ENCODE results near the gene KCNJ16.

KCNJ16 gene

GRCh38 chr17:70169709-70170597, 94.9 kb downstream of the KCNJ16 start:
- DNase-seq (ENCODE audit: low read depth) = no peak

DNA sequence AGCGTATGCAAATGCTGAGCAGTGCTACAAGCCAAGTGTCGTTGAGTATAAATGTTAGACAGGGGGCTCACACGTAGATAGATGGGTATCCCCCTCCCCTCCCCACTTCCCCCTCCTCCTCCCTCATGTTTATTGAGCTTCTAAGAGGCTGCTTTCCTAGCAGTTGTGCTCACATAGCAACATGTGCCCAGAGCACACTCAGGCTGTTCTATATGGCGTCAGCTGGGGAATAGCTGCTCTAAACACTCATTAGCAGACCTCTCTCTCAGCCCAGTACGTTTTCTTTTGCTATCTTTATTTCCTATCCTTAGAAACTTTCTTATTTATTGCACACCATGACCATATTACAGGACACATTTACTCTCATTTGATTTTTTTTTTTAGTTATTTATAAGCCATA, 96.1 kb downstream of the KCNJ16 start:
- DNase-seq (ENCODE audit: low read depth) = no peak

DNA sequence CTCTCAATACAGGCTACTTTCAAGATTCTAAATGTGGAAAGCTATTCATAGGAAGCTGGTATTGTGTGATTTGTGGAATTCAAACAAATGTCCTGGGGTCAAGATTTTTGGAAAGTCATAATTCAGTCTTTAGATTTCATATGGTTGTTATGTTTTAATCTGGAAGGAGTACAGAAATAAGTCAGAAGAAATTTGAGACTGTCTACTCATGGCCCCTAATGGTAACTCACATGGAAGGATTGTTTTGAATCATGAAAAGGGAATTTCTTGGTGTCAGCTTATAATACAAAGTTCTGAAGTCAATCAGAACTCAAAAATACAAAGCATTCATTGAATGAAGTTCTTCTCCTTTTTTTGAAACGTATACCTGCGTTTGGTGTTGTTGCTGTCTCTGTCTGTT, 97.4 kb downstream of the KCNJ16 start:
- DNase-seq (ENCODE audit: low read depth) = no peak

DNA sequence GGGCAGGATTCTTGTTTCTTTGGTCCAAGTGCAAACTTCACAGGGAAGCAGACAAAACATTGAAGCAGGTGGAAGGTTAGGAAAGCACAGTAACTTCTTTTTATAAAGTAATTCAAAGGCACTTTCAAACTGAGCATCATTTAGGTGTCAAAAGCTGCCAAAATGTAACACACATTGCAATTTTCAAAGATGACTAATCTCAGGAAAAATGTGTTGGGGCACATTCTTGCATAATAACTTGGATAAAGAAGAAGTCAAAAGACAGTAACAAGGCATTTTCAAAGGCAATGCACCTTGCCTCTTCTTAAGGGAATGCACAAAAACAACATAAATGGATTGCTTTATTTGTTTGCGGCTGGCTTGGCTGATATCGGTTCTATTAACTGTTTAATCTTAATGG, 97.9 kb downstream of the KCNJ16 start:
- no peak for DNase-seq (ENCODE audit: low read depth)

DNA sequence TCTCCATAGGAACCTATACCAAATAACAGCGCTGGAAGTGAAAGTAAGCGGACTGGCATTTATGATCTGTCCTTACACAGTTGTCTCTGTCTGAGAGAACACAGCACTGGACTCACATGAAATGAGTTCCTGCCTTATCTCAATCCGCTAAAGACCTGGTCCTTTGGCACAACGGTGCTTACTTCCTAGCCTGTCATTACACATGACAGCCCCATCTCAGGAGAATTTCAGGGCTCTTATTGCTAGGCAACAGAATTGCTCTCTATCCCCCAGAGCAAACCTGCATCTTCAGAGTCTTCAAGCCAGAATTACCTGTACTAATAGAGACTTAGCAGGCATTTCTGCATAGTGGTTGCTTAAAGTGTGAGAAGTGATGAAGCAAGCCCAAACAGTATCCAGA, 98.7 kb downstream of the KCNJ16 start:
- DNase-seq (ENCODE audit: low read depth) = no peak

DNA sequence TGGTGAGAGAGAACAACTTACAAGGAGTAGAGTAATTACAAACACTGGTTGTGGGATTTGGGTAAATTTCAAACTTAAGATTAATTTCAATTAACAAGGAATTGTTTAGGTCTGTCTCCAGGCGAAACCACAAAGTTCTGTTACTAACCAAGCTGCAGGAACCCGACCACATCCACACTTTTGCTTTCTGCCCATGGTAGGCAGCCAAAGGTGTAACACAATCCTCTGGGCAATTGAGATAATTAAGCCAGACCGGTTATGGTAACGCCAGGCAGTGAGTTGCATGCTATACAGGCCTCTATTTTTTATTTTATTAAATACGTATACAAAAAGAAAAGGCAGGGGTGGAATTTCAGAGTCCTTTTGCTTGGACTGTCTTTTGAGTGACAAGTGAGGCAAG, 106.4 kb downstream of the KCNJ16 start:
- DNase-seq (ENCODE audit: low read depth) = no peak

GRCh38 chr17:70181866-70182265, 106.8 kb downstream of the KCNJ16 start:
- DNase-seq (ENCODE audit: low read depth) = no peak

DNA sequence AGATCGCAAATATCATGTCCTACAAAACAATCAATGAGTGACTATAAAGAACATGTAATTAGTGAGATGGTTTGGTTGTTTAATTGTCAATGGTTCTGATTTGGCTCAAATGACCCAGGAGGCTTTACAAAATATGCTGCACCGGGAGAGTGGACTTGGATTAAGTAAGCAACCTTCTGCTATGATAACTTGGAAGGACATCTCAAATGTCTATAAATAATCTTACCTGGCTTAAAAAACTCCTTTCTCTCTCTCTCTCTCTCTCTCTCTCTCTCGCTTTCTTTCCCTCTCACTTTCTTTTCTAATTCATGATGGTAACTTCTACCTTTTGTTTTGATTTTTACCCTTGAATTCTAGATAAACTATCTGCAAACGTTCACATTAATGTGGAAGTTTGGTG, 108.5 kb downstream of the KCNJ16 start:
- DNase-seq (ENCODE audit: low read depth) = no peak

DNA sequence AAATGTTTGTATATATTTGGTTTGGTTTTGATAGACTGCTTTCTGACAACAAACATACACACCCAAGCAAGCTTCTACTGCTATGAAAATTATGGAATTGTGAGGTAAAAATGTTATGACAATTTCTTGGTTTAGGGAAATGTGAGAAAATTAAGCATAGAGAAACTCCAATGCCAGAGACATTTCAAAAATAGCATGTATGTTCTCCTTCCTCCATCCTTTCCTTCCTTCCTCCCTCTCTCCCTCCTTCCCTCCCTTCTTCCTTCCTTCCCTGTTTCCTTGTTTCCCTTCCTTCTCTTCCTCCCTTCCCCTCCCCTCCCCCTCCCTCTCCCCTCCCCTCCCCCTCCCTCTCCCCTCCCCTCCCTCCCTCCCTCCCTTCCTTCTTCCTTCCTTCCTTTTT, 109.2 kb downstream of the KCNJ16 start:
- no peak for DNase-seq (ENCODE audit: low read depth)

DNA sequence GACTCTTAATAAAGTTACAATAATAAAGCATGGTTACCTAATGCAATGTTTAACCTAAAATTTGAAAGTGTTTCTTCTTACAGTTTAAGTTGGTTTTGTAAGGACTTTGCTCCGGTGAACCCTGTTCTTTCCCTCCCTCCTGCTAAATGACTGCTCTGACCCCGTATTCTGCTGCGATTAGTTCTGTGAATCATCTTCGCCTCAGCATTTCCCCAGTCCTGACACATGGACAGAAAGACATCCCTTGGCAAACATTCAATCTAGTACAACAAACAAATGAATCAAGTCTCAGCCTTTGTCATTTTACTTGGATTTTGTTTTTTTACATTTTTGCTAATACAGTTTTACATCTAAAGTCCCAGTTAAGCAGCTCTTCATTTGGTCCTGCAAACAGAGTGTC, 109.7 kb downstream of the KCNJ16 start:
- DNase-seq (ENCODE audit: low read depth) = no peak

Measured in stimulated activated CD8-positive, alpha-beta memory T cell treated with anti-CD3 and anti-CD28 coated beads, Interleukin-12 subunit alpha, Interleukin-12 subunit beta, amount 100 ng/mL, for 4 hours (primary cell).